Measurements from ENCODE around the gene CECR2.

The CECR2 gene

GRCh38 chr22:17483688-17484372 lies 114.6 kb downstream of the CECR2 start:
- TF ChIP-seq ARNTL (CRISPR knock-in tag; IDR thresholded peaks at IDR 0.05; ENCODE audit: borderline replicate concordance, low read depth) = no peak
- TF ChIP-seq PATZ1 (CRISPR knock-in tag; IDR thresholded peaks at IDR 0.05; ENCODE audit: borderline replicate concordance) = no peak
- ATAC-seq = no peak

- no peak for ATAC-seq
- TF ChIP-seq BACH2 (CRISPR knock-in tag; IDR thresholded peaks at IDR 0.05; ENCODE audit: borderline replicate concordance) (no peak), OSR1 (CRISPR knock-in tag; IDR thresholded peaks at IDR 0.05) (no peak), ZC3H10 (CRISPR knock-in tag; IDR thresholded peaks at IDR 0.05) (no peak), PPARA (CRISPR knock-in tag; IDR thresholded peaks at IDR 0.05; ENCODE audit: borderline replicate concordance) (no peak), ZNF8 (CRISPR knock-in tag; IDR thresholded peaks at IDR 0.05) (no peak), POU6F1 (CRISPR knock-in tag; IDR thresholded peaks at IDR 0.05; ENCODE audit: borderline replicate concordance, low read depth) (no peak), CSDC2 (CRISPR knock-in tag; IDR thresholded peaks at IDR 0.05) (no peak), TCF4 (CRISPR knock-in tag; IDR thresholded peaks at IDR 0.05; ENCODE audit: borderline replicate concordance) (no peak), CREB5 (CRISPR knock-in tag; IDR thresholded peaks at IDR 0.05; ENCODE audit: low read depth) (no peak), ESRRG (CRISPR knock-in tag; IDR thresholded peaks at IDR 0.05) (no peak), GLIS3 (CRISPR knock-in tag; IDR thresholded peaks at IDR 0.05) (no peak)
These were observed 115.3 kb downstream of the CECR2 start for GRCh38 chr22:17484608-17485007.

- TF ChIP-seq GLIS3 (CRISPR knock-in tag; IDR thresholded peaks at IDR 0.05) (no peak), ISL1 (CRISPR knock-in tag; IDR thresholded peaks at IDR 0.05) (no peak), POU6F1 (CRISPR knock-in tag; IDR thresholded peaks at IDR 0.05; ENCODE audit: borderline replicate concordance, low read depth) (no peak), TCF4 (CRISPR knock-in tag; IDR thresholded peaks at IDR 0.05; ENCODE audit: borderline replicate concordance) (no peak), ZFP3 (CRISPR knock-in tag; IDR thresholded peaks at IDR 0.05) (no peak), PATZ1 (CRISPR knock-in tag; IDR thresholded peaks at IDR 0.05; ENCODE audit: borderline replicate concordance) (no peak), BACH2 (CRISPR knock-in tag; IDR thresholded peaks at IDR 0.05; ENCODE audit: borderline replicate concordance) (no peak), ZNF8 (CRISPR knock-in tag; IDR thresholded peaks at IDR 0.05) (no peak), CSRNP3 (CRISPR knock-in tag; IDR thresholded peaks at IDR 0.05) (no peak), ESRRG (CRISPR knock-in tag; IDR thresholded peaks at IDR 0.05) (no peak), RARB (CRISPR knock-in tag; IDR thresholded peaks at IDR 0.05) (no peak), ZC3H10 (CRISPR knock-in tag; IDR thresholded peaks at IDR 0.05) (no peak), ZNF70 (CRISPR knock-in tag; IDR thresholded peaks at IDR 0.05) (no peak), PPARA (CRISPR knock-in tag; IDR thresholded peaks at IDR 0.05; ENCODE audit: borderline replicate concordance) (no peak), TSHZ2 (CRISPR knock-in tag; IDR thresholded peaks at IDR 0.05) (no peak), CREB5 (CRISPR knock-in tag; IDR thresholded peaks at IDR 0.05; ENCODE audit: low read depth) (no peak), CSDC2 (CRISPR knock-in tag; IDR thresholded peaks at IDR 0.05) (no peak)
- ATAC-seq = no peak
These were observed 117.1 kb downstream of the CECR2 start for GRCh38 chr22:17486313-17486712.

All from SK-N-SH treated with all-trans-retinoic acid at 6 μM for 48 hours (cell line).